Measurements from ENCODE around the gene BAIAP2L2.
A peak's percentile ranks its signal among the peaks of the same experiment; 100 is the strongest.
"Not testable (repeated sequence)": the region's sequence is repeated elsewhere in the genome, so short reads cannot be mapped to it uniquely, and the experiment has no call there.

BAIAP2L2 gene

GRCh38 chr22:38127869-38128268 is 17.4 kb upstream of the BAIAP2L2 start:
- no peak for DNase-seq (ENCODE audit: low read depth)

- DNase-seq (ENCODE audit: low read depth), result no peak
These were observed 16.6 kb upstream of the BAIAP2L2 start for GRCh38 chr22:38126928-38127668.

GRCh38 chr22:38125751-38126201 is 15.3 kb upstream of the BAIAP2L2 start:
- DNase-seq (ENCODE audit: low read depth), result no peak

DNA sequence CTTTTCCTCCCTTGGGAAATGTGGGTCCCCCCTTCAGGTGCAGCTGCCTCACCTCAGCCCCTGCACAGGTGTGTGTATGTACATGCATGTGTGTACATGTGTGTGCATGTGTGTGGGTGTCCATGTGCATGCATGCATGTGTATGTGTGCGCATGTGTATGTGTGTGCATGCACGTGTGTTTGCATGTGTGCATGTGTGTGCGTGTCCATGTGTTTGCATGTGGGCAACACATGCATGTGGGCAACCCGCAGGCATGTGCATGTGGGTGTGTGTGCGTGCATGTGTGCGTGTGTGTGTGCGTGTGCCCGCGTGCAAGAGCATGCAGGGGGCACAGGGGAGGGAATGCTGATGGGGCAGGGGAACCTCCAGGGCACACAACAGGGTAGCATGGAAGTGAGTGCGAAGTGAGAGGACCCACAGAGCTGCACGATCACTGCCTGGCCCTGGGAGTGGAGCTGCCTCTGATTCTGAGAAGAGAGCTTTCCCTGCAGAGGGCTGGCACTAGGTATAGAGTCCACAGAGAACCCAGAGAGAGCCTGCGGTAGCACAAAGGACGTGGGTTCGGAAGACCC is 14.6 kb upstream of the BAIAP2L2 start:
- DNase-seq (ENCODE audit: low read depth), result no peak

DNA sequence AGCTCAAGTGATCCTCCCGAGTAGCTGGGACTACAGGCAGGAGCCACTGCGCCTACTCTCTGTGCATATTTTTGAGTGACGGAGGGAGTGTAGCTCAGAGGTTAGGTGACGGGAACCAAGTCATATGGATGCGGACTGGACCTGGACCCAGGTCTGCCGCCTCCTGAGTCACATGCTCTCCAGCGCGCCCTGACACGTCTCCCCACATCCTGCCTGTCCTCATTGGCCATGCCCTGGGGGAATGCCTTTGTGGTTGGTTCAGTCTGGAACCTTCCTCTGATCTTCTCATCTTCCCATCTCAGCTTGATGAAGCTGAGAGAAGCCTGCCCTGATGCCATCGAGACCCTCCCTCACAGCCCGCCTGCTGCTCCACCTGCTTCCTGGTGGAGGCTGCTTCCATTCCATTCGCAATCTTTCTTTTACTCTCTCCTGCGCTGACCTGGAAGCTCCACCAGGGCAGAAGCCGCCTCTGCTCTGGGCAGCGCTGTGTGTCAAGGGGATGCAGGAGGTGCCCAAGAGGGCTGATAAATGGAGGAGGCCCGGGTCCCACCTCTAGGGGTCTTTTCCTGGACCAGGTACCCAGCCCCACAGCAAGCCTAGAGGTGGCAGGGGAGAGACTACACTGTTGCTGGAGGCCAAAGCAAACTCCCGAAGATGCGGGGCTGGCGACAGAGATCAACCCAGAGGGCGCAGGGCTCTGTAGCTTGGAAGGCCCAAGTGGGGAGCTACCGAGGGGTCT is 13.9 kb upstream of the BAIAP2L2 start:
- no peak for DNase-seq (ENCODE audit: low read depth)

DNA sequence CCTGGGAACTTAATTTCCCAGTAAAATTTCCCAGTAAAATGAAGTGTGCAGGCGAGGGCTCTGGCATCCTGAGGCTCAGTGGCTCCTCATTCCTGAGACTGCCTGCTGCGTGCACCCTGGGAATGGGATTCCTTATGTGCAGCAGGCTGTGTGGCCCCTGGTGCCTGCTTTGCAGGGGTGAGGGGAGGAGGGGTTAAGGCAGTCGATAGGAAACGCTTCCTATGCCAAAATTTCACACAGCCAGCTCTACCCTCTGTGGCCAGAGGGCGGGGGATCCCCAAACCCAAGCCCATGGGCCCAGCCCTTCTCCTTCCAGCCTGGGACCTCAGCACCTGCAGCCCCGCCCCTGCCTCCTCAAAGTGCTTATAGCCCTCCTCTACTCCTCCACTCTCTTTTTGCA is 12.1 kb upstream of the BAIAP2L2 start:
- no peak for DNase-seq (ENCODE audit: low read depth)

- no peak for DNase-seq (ENCODE audit: low read depth)
These were observed 10.1 kb upstream of the BAIAP2L2 start for GRCh38 chr22:38120359-38121110.

DNA sequence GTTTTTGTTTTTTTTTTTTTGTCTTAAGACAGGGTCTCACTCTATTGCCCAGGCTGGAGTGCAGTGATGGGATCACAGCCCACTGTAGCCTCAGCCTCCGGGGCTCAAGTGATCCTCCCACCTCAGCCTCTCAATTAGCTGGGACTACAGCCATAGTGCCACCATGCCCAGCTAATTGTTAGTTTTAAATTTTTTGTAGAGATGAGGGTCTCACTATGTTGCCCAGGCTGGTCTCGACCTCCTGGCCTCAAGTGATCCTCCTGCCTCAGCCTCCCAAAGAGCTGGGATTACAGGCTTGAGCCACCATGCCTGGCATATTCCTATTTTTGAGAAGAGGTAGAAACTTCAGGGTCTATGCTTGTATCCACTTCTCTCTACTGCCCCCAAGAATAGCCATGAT is 8.3 kb upstream of the BAIAP2L2 start:
- DNase-seq (ENCODE audit: low read depth), result not testable (repeated sequence)

DNA sequence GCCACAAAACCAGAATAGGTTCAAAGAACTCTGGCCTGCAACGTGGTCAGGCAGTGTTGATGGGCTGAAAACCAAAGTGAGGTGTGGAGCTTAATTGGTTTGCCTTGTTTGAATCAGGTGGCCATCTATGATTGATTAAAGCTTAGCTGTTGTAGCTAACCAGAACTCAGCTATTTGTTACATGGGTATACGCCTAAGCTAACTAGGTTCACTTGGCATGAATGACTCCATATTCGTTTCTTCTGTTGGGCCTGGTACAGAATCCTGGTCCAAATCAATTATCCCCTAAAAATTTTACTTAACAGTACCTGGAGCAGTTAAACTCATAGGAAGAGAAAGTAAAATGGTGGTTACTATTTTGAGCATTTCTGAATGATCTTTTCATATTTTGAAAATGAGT is 7.7 kb upstream of the BAIAP2L2 start:
- no peak for DNase-seq (ENCODE audit: low read depth)

DNA sequence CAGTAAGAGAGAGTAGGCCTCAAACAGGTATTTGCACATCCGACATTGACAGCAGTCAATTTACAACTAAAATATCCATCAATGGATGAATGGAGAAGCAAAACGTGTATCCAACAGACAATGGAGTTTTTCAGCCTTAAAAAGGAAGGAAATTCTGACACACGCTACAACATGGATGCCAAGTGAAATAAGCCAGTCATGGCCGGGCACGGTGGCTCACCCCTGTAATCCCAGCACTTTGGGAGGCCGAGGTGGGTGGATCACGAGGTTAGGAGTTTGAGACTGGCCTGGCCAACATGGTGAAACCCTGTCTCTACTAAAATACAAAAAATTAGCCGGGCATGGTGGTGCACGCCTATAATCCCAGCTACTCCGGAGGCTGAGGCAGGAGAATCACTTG is 7.1 kb upstream of the BAIAP2L2 start:
- DNase-seq (ENCODE audit: low read depth), result not testable (repeated sequence)

DNA sequence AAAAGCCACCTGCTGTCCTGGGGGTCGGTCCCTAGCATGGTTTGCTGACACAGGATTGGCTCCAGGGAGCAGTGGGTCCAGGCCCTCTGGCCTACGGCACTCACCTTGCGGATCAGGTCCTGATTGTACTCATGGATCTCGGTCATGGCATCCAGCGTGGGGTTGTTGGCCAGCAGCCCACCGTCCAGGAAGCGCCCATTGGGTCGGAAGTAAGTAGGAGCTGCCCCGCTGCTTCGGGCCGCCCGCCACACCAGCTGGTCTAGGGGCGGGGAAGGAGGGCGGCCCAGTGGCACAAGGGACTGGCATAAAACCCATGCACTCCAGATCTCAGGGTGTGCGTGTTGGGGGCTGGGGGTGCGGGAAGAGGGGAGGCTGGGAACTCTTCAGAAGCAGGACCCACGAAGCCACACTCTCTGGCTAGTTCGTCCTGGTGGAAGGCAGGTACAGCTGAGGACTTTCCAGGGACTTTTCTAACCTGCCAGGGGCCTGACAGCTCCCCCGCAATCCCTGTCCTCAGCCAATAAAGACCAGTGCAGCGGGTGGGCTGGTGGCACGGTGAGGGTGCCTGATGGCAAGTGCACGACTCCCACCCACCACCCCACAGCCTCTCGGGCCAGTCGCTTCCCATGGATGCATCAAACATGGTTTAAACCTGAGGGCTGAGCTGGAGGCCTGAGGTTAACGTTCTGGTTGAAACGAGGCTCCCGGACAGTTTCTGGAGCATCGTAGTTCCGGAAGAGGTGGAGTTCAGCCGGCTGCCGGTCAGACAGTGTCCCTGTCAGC is 5.1 kb upstream of the BAIAP2L2 start:
- no peak for DNase-seq (ENCODE audit: low read depth)

DNA sequence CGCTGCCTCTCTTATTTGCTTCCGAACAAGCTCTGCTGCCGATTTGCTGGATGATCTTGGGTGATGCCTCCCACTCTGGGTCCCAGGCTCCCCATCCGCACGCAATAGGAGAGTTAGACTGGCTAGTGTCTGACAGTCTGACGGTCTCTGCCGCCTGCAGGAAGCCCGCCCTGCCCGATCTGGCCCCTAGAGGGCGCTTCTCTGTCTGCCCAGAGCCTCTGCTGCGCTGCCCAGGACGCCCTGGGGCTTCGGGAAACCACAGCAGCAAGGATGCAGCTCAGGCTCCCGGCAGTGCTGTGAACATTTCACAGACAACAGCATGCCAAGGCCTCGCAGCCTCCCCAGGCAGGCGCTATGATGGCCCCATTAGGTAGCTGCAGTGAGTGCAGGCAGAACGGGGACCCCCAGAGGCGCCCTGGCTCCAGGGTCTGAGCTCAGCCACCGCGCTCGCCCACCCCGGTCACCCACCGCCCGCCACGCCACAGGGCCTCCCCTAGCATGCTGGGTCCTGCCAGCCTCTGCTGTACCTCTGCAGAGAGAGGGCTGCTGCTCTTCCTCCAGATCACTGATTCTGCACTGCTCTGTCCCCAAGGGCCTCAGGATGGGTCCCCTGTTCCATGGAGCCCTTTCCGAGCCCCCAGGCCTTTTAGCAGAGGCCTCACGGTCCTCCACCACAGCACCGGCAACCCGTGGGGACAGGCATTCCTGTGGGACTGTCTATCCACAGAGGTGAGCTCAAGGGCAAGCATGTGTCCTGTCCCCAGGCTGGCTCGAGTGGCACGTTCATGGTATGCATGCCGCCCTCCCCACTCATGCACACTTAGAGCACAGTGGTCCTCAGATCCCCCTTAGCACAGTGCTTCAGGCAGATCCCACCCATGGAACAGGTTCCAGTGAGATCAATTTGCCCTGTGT is 4.3 kb upstream of the BAIAP2L2 start:
- peak; percentile 61 for DNase-seq (ENCODE audit: low read depth)

- no peak for DNase-seq (ENCODE audit: low read depth)
These were observed 1.9 kb upstream of the BAIAP2L2 start for GRCh38 chr22:38112381-38112780.

GRCh38 chr22:38111925-38112355 is 1.5 kb upstream of the BAIAP2L2 start:
- DNase-seq (ENCODE audit: low read depth), result no peak

GRCh38 chr22:38110863-38111852 is 674 bp upstream of the BAIAP2L2 start:
- DNase-seq (ENCODE audit: low read depth), result no peak

DNA sequence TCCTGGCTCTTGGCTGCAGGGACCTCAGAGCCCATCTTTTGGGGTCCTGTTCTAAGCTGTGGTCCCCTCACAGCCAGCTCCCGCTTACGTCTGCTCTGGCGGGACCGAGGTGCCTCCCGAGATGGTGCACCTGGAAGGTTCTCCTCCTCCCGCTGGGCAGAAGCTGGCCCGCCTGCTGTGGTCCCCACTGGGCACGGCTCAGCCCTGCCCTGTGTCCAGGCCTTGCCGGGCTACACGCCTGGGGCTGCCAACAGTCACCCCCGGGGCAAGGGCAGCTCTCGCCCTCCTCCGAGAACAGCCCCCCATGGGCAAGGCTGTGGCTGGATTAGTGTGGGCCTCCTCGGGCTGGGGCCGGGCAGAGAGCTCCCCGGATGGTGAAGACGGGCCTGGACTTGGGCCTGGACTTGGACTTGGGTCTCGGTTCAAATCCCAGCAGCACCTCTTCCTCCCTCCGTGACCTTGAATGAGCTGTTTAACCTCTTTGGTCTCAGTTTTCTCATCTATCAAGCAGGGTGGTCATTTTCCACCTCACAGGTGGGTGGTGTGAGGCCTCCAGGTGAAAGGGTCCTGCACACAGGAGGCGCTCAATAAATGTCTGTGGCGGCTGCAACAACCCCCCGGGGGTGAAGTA is 998 bp downstream of the BAIAP2L2 start:
- DNase-seq (ENCODE audit: low read depth), result no peak

DNA sequence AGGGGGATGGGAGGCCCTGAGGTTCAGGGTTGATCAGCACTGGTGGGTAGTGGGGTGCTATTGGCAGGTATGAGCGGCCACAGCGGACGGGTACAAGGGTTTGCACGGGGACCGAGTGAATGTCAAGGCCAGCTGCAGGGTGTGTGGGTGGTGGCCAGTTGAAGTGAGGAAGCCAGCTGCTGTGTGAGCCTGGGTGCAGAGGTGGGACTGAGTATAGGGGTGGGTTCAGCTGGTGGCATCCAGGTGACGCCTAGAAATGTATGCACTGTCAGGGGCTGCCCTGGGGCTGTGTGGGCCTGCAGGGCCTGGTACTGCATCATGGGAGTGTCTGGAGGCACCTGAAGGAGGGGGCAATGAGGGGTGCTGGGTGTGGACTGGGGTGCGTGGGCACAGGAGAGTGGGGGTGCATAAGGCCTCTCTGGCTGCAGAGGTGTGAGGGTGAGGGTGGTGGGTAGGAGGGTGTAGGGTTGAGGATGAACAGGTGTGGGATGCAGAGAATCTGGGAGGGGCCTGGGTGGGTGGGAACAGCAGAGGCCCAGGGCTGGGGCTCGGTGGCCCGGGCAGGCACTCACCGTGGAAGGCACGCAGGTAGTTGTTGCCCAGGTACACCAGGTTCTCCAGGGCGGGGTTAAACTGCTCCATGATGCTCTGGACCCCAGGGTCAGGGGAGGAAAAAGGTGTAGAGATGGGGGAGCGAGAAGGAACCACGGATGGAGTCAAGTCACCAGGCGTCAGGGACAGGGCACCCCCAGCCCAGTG is 1.7 kb downstream of the BAIAP2L2 start:
- no peak for DNase-seq (ENCODE audit: low read depth)
